GM19351 (cell line): ENCODE data around the gene STAB2.
A peak's percentile ranks its signal among the peaks of the same experiment; 100 is the strongest.

Experiments
- ATAC-seq: cut with Tn5 transposase; IDR thresholded peaks from one replicate; pipeline ENCODE4 v1.9.1; 2021; ENCODE audit warnings: mild to moderate bottlenecking, moderate library complexity; ENCODE audit not compliant: unreplicated experiment

Gene STAB2

GRCh38 chr12:103586791-103587370, at the start of gene STAB2:
TSS of gene STAB2 (plus strand) at chr12:103587273. CDS start at chr12:103587477, 204 bp downstream.
- ATAC-seq = no peak

- ATAC-seq = no peak
Measured at GRCh38 chr12:103538397-103538796, 48.7 kb upstream of the STAB2 start.

GRCh38 chr12:103540319-103540718, 46.8 kb upstream of the STAB2 start:
- no peak for ATAC-seq

GRCh38 chr12:103542078-103542477, 45.0 kb upstream of the STAB2 start:
- ATAC-seq = no peak

GRCh38 chr12:103546959-103547358, 40.1 kb upstream of the STAB2 start:
- ATAC-seq = no peak

- ATAC-seq = no peak
Measured at GRCh38 chr12:103547376-103547775, 39.7 kb upstream of the STAB2 start.

- no peak for ATAC-seq
Measured at GRCh38 chr12:103547929-103548328, 39.1 kb upstream of the STAB2 start.

- ATAC-seq = peak; percentile 81
Measured at GRCh38 chr12:103548622-103549601, 38.2 kb upstream of the STAB2 start.

- ATAC-seq = no peak
Measured at GRCh38 chr12:103556890-103557627, 30.0 kb upstream of the STAB2 start.

GRCh38 chr12:103557628-103558010, 29.5 kb upstream of the STAB2 start:
- no peak for ATAC-seq

GRCh38 chr12:103558879-103559278, 28.2 kb upstream of the STAB2 start:
- ATAC-seq = no peak

- no peak for ATAC-seq
Measured at GRCh38 chr12:103560604-103561101, 26.4 kb upstream of the STAB2 start.

GRCh38 chr12:103561174-103561573, 25.9 kb upstream of the STAB2 start:
- no peak for ATAC-seq

GRCh38 chr12:103566398-103566797, 20.7 kb upstream of the STAB2 start:
- ATAC-seq = no peak

- ATAC-seq = no peak
Measured at GRCh38 chr12:103569278-103569677, 17.8 kb upstream of the STAB2 start.

- ATAC-seq = no peak
Measured at GRCh38 chr12:103571286-103571685, 15.8 kb upstream of the STAB2 start.

- no peak for ATAC-seq
Measured at GRCh38 chr12:103572312-103573045, 14.6 kb upstream of the STAB2 start.

- no peak for ATAC-seq
Measured at GRCh38 chr12:103573185-103573584, 13.9 kb upstream of the STAB2 start.

GRCh38 chr12:103578926-103579325, 8.1 kb upstream of the STAB2 start:
- no peak for ATAC-seq

GRCh38 chr12:103580026-103580425, 7.0 kb upstream of the STAB2 start:
- ATAC-seq = no peak

GRCh38 chr12:103583008-103583407, 4.1 kb upstream of the STAB2 start:
- ATAC-seq = no peak
